ENCODE results near the gene IQSEC3.
"Not testable (repeated sequence)": the region's sequence is repeated elsewhere in the genome, so short reads cannot be mapped to it uniquely, and the experiment has no call there.

Gene IQSEC3

DNA sequence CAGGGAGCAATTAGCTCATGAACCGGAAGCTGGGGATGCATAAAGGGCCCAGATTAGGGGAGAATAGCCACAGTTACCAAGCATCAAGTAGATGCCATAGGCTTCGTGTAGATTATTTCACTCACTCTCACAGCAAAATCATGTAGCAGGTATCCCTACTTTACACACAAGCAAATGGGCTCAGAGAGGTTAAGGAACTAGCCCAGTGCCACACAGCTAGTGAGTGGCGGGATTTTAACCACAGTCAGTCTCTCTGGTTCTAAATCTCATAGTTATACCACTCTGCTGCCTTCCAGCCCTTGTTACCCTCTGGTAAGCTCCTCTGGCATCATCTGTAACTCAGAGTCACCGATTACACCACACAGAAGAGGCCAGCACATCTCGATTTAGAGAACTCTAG, 49.0 kb downstream of the IQSEC3 start:
- DNase-seq: no peak

DNA sequence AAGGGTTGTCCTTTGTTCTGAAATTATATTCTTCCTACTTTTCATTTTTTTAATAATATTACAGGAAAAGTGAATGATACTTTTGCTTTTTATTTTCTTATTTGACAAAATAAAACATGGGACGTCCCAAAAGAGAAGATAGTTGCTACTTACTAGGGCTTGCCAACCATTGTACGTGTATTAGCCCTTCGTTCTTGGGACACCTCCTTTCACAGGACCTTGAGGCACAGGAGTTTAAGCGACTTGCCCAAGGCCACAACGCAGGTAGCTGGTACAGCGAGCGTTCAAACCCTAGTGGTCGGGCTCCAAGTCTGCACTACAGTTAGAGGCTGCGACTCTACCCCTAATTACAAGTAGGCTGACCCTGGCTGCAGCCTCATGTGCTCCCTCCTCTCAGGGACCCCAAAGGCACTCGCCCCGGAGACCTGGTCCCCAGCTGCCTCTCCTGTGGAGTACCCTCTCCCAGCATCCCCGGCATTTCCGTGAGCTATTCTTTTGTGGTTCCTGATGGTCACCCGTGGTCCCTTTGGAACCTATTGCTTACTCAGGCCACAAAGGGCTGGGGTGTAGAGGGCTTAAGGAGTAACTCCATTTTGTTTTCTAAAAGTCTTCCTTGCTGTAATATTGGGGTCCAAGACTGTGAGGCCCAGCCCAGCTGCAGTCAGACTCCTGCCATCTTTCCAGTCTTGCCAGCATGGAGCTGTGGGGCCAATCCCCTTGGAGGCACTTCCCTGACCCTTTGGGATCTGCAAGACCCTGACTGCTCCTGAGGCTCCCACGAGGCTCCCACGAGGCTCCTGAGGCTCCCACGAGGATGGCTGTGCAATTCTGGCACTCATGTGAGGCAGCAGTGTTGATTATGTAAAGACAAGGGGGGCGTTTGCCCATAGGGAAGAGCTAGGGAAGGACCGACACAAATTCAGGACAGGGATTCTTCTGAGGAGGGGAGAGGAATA, 49.7 kb downstream of the IQSEC3 start:
- no peak for DNase-seq

DNA sequence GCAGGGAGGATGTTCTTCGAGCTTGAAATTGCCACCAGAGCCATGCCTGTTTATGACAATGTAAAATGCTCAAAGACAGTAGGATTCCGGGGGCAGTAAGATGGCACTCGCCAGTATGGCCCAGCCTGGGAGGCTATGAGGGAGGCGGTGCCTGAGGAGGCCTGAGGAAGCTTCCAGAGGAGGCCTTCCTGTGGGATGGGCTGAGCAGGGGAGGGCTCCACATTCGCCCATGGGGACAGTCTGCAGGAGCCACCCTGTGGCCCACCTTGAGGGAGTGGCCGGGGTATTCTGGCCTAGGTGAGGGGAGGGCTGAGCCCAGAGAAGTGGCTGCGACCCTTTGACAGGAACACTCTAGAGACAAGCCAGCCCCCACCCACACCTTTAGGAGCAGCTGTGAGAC, 50.7 kb downstream of the IQSEC3 start:
- no peak for DNase-seq

DNA sequence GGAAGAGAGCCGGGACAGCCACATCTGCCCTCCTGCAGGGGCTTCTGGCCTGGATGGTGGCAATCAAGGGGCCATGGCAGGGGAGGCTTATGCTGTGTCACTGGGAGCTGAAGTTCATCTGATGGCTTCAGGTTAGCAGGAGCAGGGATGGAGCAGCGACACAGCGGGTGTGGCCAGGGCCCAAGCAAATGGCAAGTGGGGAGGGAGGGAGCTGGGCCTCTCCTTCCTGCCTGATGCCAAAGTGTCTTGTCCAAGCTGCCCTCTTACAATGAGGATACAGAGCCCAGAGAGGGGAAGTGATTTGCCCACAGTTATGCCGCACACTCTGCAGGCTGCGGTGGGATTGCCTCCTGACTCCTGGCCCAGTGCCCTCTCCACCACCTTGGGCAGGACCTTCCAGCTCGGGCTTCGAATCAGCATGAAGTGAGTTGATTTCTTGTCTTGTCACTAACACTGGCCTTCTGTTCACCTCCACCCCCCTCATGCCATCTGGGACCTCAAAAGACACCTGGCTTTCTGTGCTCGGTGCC, 51.3 kb downstream of the IQSEC3 start:
- no peak for DNase-seq

DNA sequence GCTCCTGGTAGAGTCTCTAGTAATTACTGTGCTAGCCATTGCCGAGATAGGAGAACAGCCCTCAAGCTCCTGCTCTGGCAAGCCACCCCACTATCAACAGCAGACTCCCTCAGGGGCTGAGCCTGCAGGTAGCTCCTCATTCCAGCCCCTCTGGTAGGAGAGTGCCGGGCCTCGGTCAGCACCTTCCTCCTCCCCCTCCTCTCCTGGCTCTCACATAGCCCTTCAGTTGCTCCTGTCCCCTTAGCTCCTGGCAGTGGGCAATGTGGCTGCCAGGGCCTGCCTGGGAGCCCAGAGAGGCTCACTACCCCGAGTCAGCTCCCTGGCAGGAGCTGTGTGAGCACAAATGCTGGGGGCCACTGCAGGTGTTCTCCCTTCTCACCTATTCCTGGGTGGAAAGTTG, 52.0 kb downstream of the IQSEC3 start:
- no peak for DNase-seq

DNA sequence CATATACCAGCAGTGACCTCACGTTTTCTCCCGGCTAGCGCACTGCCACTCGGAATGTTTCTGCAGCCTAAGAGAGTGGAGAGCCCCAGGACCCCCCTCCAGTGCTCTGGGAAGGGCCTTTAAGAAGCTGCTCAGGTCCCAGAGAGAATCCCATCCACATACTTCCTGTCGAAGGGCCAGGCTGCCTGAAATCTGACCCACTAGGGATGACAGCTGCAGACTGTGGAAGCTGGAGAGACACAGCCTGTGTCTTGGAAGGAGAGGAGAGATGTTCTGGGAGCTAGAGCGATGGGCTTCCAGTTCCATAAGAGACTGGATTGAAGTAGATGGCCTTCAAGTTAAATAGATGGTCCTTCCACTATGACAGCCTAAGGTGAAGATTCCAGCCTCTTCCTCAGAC, 54.4 kb downstream of the IQSEC3 start:
- DNase-seq: no peak

DNA sequence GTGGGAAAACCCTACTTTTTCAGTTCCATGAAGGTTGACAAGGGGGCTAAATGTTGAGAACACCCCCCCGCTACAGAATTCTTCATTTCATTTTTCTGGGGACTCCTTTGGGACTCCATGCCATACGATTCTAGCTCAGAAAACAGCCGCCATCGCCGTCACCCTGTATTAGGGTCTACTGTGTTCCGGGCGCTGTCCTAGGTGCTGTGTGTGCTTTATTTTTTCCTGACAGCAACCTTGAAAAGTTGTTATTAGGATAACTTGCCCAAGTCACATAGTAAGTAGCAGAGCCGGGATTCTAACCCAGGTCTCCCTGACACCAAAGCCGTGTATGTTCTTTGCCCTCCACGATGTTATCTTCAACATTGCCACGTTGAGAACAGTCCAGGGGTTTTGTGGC, 55.1 kb downstream of the IQSEC3 start:
- no peak for DNase-seq

DNA sequence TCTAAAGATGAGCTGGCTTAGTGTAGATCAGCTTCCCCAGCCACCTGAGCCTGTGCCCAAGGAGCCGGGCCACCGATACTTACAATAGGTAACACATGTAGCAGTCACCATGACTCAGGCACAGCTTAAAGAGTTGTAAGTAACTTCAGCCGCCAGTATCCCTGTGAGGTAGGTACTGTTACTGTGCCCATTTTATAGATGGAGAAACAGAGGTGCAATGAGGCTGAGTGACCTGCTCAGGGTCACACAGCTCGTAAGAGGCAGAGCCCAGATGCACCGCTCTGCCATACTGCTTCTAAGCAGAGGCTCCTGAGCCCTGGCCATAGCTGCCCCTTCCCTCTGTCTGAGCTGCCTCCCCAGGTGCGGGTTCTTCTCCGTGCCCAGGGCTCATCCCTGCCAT, 58.5 kb downstream of the IQSEC3 start:
- no peak for DNase-seq

DNA sequence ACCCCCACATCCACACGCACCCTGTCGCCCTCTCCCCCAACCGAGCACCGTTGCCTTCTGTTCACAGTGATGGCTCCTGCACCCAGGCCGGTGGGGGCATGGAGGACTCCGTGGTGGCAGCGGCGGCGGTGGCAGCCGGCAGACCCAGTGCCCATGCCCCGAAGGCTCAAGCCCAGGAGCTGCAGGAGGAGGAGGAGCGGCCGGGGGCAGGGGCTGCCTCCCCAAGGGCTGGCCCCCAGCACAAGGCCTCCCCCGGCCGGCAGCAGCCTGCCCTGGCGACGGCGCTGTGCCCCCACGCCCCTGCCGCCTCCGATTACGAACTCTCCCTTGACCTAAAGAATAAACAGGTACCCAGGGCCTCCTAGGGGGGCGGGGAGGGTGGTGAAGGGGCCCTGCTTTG, 59.0 kb downstream of the IQSEC3 start:
- no peak for DNase-seq

DNA sequence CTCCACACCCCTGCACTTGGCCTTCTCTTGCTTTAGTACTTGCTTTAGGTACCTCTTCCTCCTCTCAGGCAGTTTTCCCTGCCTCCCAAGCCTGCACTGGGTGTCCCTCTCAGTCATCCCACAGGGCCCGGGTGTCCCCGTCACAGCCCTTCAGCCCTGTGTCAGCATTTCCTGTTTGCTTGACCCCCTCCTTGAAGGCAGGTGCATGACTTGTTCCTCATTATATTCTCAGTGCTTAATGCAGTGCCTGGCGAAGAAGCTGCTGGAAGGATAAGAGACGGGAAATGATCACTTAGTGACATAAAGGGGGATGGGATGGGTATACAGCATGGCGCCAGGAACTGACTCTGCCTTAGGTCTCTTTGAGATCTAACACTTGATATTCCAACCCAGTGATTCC, 61.5 kb downstream of the IQSEC3 start:
- no peak for DNase-seq

DNA sequence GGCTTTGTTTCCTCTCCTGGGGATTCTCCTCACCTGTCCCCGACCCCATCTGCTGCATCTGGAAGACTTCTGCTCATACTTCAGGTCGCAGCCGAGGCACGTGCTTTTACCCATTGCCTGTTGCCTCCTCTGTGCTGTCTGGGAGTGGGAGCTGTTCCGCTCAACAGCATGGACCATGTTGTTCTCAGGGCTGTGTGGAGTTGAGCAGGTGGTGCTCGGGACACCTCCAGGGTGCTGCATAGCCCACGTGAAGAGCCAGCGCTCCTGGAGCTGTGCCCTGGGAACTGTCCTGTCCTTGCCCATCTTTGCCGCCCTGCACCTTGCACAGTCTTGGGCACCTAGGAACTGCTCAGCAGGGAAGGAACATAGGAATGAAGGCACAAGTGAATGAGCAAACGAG, 62.4 kb downstream of the IQSEC3 start:
- DNase-seq: no peak

DNA sequence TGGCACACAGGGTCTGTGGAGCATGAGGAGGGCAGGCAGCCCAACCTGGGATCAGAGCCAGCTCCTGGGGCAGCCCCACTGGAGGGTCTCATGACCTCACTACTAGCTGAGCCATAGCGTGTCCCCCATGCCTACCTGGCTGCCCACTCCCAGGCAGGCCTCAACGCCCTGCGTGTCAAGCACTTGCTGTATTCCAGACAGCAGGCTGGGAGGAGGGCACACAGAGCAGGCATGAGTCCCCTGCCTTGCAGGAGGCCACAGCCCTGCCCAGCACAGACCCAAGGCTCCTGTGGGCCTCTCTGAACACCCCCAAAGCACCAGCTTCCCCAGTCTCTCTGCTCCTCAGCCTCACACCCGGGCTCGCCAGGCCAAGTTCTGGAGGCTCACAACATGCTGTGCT, 64.0 kb downstream of the IQSEC3 start:
- no peak for DNase-seq

DNA sequence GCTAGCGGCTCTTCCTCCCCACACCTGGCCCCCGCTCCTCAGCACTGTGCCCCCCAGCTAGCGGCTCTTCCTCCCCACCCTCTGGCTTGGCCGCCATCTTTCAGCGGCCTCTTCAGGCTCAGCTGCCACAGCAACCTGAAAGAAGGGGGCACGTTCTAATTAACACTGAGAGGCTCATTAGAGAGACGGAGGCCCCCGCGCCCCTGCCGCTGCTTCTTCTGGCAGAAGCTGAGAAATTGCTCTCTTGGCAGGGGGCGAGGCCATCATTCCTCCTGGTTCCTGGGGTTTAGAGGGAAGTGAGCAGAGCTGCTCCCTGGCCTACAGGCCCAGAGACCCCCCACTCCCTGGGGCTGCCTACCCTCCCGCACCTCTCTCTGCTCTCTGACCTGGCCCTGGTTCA, 64.4 kb downstream of the IQSEC3 start:
- DNase-seq: no peak

DNA sequence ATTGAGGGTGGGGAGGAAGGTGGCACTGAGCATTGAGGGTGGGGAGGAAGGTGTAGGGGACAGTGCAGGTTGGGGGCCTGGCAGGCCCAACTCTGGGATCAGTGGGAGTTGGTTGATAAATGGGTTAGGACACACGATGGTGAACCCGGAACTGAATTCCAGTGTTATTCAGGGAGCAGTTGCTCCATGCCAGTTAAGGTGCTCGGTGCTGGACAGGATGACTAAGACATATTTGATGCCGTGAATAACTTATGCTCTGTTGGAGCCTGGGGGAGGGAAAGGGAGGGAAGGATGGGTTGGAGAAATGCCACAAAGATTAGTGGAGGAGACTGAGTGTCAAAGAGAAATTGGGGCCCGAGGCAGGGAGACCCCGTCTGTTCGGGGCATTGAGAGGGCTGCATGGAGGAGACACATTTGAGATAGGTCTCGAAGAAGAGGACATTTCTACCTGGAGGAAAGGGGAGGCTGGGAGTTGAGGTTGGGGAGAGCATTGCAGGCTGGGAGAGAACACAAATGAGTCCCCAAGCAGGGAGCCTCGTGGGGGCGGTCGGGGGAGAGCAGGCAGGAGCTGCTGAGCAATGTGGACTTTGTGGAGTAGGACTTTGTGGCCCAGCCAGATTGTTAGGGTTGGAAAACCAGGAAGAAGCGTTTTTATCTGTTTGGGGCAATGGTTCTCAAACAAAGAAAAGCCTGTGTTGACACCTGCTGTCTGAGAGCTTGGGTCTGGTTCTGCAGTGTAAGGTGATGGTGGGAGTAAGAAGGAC, 65.3 kb downstream of the IQSEC3 start:
- no peak for DNase-seq

DNA sequence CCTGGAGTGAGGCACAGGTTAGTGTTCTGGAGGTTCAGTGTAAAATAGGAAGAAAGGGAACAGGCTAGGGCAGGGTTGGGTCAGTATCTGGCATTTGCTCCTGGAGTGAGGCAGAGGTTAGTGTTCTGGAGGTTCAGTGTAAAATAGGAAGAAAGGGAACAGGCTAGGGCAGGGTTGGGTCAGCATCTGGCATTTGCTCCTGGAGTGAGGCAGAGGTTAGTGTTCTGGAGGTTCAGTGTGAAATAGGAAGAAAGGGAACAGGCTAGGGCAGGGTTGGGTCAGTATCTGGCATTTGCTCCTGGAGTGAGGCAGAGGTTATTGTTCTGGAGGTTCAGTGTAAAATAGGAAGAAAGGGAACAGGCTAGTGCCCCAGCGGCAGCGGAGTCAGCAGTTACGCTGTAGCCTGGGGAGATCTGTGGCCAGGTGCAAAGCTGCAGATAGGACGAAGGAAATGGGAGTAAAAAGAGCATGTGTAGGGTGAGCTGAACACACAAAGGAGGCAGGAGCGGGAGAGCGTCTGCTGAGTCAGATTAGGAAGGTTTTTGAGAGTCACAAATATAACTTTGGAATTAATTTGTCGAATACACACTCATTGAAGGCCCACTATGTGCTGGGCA, 67.2 kb downstream of the IQSEC3 start:
- not testable (repeated sequence) for DNase-seq

DNA sequence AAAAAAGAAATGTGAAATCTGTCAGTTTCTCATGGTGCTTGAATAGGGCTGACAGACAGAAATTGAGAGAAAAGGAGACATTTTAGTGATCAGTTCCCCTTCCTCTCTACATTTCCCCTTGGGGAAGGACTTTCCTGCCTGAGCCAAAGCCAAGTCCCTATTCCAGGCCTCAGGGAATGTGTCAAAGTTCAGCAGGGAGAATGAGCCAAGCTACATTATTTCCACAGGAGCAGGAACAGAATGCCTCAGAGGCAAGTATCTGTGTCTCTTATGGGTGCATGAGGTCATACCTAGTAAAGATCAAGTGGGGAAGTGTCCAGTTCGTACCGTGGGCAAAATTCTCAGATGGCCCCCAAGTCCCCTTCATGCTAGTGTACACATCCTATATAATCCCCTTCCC, 68.6 kb downstream of the IQSEC3 start:
- no peak for DNase-seq

DNA sequence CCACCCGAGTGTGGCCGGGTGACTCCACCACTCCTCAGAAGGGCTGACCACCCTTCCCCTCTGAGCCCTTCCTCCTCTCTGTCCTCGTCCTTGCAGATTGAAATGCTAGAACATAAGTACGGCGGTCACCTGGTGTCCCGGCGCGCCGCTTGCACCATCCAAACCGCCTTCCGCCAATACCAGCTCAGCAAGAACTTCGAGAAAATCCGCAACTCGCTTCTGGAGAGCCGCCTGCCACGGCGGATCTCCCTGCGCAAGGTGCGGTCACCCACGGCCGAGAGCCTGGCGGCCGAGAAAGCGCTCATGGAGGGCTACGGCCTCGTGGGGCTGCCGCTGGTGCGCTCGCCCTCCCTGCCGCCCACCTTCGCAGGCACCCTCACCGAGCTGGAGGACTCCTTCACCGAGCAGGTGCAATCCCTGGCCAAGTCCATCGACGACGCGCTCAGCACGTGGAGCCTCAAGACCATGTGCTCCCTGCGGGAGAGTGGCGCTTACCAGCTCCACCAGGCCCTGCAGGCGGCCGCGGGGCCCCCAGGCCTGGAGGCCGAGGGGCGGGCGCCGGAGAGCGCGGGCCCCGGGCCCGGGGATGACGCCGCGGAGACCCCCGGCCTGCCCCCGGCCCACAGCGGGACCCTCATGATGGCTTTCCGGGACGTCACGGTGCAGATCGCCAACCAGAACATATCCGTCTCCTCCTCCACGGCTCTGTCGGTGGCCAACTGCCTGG, 71.8 kb downstream of the IQSEC3 start:
- DNase-seq: no peak

DNA sequence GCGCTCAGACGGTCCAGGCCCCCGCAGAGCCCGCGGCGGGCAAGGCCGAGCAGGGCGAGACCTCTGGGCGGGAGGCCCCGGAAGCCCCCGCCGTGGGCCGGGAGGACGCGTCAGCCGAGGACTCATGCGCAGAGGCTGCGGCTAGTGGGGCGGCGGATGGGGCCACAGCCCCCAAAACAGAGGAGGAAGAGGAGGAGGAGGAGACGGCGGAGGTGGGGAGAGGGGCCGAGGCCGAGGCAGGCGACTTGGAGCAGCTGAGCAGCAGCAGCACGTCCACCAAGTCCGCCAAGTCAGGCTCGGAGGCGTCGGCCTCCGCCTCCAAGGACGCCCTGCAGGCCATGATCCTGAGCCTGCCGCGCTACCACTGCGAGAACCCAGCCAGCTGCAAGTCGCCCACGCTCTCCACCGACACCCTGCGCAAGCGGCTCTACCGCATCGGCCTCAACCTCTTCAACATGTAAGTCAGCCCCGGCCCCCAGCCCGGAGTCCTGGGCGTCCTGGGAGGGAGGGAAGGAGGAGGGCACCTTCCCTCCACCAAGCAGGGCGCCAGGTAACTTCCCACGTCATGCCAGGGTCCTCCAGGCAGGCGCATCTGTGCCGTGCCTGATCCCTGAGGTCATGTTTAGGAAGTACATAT, 72.4 kb downstream of the IQSEC3 start:
- DNase-seq: no peak

DNA sequence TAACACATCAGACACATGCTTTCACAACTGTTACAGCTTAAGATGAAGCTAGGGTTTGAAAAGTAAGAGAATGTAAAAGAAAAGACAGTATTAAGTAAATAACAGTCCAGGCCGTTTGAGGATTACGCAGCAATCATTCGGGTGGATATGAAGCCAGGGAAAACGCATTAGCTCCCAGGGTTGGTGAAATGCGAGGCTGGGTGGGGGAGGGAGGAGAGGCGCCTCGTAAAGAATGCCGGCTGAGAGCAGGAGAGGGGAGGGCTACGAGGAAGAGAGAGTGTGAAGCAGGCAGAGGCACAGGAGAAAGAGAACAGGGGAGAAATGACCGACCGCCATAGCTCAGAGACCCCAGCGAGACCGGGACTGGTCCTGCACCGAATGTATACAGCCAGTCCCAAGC, 73.0 kb downstream of the IQSEC3 start:
- DNase-seq: no peak

DNA sequence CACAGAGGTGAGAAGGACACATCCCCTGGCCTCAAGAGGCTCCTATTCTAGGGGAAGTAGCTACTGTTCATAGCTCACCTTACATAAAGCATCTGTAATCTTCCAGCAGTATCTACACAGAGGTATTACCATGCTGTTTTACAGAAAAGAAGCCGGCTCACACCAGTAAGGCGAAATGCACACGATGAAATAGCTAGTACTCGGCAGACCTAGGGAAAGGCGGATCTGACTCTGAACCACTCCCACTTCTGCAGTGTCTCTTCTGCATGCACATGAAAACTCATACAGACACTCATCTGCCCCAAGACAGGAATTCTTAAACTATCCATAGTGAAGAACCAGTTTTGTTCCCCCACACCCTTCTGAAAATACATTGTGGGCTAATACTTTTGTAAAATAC, 73.6 kb downstream of the IQSEC3 start:
- no peak for DNase-seq

DNA sequence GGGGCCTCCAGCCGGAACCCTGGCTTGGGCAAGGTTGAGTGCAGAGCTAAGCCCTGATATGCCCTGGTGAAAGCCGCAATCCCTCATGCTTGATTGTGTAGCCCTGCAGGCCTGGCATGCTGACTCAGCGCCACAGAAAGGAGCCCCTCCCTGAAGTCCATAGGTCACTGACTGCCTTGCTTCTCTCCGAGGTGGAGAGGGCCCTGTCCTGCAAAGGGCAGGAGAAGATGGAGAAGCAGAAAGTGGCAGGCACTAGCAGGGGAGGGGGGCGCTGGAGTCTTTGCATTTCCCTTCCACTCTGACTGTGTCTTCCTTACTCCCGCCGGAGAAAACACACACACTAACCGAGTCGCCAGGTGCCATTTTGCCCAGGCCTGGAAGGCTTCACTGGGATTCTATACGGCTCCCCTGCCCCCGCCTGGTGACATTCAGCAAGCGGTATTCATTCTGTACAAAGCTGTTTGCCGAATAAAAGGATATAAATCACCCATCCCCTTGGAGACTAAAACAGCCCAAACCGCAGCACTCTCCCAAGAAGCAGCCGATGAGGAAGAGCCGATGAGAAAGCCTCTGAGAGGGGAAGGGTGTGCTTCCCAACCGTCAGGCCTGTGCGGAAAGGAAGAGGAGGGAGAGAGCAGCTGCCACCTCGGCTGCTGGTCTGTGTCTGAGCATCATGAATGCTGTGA, 77.5 kb downstream of the IQSEC3 start:
- no peak for DNase-seq
